Measurements from ENCODE around the gene MVK. TPM values are rescaled to one million over a fixed set of nuclear protein-coding genes. Genes with fewer than 3 reads are reported as not detected.

The MVK gene
- total and polyA plus RNA-seq, 2 donors from 2014 or later, result 40.0 to 48.1 TPM

- Histone ChIP-seq H3K4me1 (ENCODE audit: control insufficient read depth in 2 of 3, insufficient read depth in 2 of 3, low read depth in 1 of 3, low read length in 3 of 3) (peaks cover 3 to 12% (median 7%) of the 10 kb centered on the region in 3 donors), H3K27me3 (ENCODE audit: control insufficient read depth, insufficient read depth, low read length) (no peaks in the 10 kb centered on the region), H3K9me3 (ENCODE audit: control insufficient read depth in 2 of 3, insufficient read depth in 1 of 3, low read length in 3 of 3) (no peaks in the 10 kb centered on the region), H3K9ac (ENCODE audit: low read length in 3 of 3) (peak overlapping the region in 1 of 3 donors; percentile 30), H3K36me3 (ENCODE audit: control insufficient read depth in 2 of 3, insufficient read depth in 3 of 3, low read length in 3 of 3) (peaks cover 0 to 15% (median 12%) of the 10 kb centered on the region in 3 donors), H3K4me3 (ENCODE audit: low read length in 3 of 3) (peak overlapping the region in 1 of 3 donors; percentile 69), H3K27ac (ENCODE audit: low read depth in 2 of 2, low read length in 2 of 2) (no peak overlapping the region)
- DNase-seq (no peak), FAIRE-seq (no peak)
- intact Hi-C loops (cut with DNase I), result no loop called here
- no peak for TF ChIP-seq CTCF (IDR thresholded peaks at IDR 0.05; ENCODE audit: borderline replicate concordance, extremely low read depth, insufficient read depth)
Measured at GRCh38 chr12:109571773-109572505, 1.7 kb upstream of the MVK start.

GRCh38 chr12:109572506-109572845, 1.1 kb upstream of the MVK start:
- Histone ChIP-seq H3K9me3 (ENCODE audit: control insufficient read depth in 2 of 3, insufficient read depth in 1 of 3, low read length in 3 of 3) (no peaks in the 10 kb centered on the region), H3K9ac (ENCODE audit: low read length in 3 of 3) (peak overlapping the region in 1 of 3 donors; percentile 30), H3K27me3 (ENCODE audit: control insufficient read depth, insufficient read depth, low read length) (no peaks in the 10 kb centered on the region), H3K27ac (ENCODE audit: low read depth in 2 of 2, low read length in 2 of 2) (no peak overlapping the region), H3K4me1 (ENCODE audit: control insufficient read depth in 2 of 3, insufficient read depth in 2 of 3, low read depth in 1 of 3, low read length in 3 of 3) (peaks cover 3 to 12% (median 8%) of the 10 kb centered on the region in 3 donors), H3K36me3 (ENCODE audit: control insufficient read depth in 2 of 3, insufficient read depth in 3 of 3, low read length in 3 of 3) (peaks cover 0 to 21% (median 15%) of the 10 kb centered on the region in 3 donors), H3K4me3 (ENCODE audit: low read length in 3 of 3) (peak overlapping the region; percentile 69 to 87 (median 82))
- FAIRE-seq (no peak), DNase-seq (no peak)
- intact Hi-C loops (cut with DNase I), result no loop called here
- TF ChIP-seq CTCF (IDR thresholded peaks at IDR 0.05; ENCODE audit: borderline replicate concordance, extremely low read depth, insufficient read depth), result no peak

GRCh38 chr12:109573914-109574244, 285 bp downstream of the MVK start:
- Histone ChIP-seq H3K9ac (ENCODE audit: low read length in 3 of 3) (peak overlapping the region; percentile 74 to 89 (median 82)), H3K9me3 (ENCODE audit: control insufficient read depth in 2 of 3, insufficient read depth in 1 of 3, low read length in 3 of 3) (no peaks in the 10 kb centered on the region), H3K27ac (ENCODE audit: low read depth in 2 of 2, low read length in 2 of 2) (no peak overlapping the region), H3K36me3 (ENCODE audit: control insufficient read depth in 2 of 3, insufficient read depth in 3 of 3, low read length in 3 of 3) (peaks cover 0 to 14% (median 8%) of the 10 kb centered on the region in 3 donors), H3K4me3 (ENCODE audit: low read length in 3 of 3) (peak overlapping the region; percentile 88 to 97 (median 97)), H3K27me3 (ENCODE audit: control insufficient read depth, insufficient read depth, low read length) (no peaks in the 10 kb centered on the region), H3K4me1 (ENCODE audit: control insufficient read depth in 2 of 3, insufficient read depth in 2 of 3, low read depth in 1 of 3, low read length in 3 of 3) (peaks cover 3 to 23% (median 13%) of the 10 kb centered on the region in 3 donors)
- FAIRE-seq (no peak), DNase-seq (no peak)
- no peak for TF ChIP-seq CTCF (IDR thresholded peaks at IDR 0.05; ENCODE audit: borderline replicate concordance, extremely low read depth, insufficient read depth)
- intact Hi-C loops (cut with DNase I), result no loop called here
